ENCODE data around the gene EPHA4.

- TF ChIP-seq CTCF (IDR thresholded peaks at IDR 0.05) (no peak), POLR2A (IDR thresholded peaks at IDR 0.05) (no peak)
Observed at GRCh38 chr2:221463241-221463896, 108.7 kb downstream of the EPHA4 start.

Data from thyroid gland (tissue), 4 donors.